ENCODE results near the gene ADARB1.
A peak's percentile ranks its signal among the peaks of the same experiment; 100 is the strongest.
"Not testable (repeated sequence)": the region's sequence is repeated elsewhere in the genome, so short reads cannot be mapped to it uniquely, and the experiment has no call there.

Gene ADARB1

DNA sequence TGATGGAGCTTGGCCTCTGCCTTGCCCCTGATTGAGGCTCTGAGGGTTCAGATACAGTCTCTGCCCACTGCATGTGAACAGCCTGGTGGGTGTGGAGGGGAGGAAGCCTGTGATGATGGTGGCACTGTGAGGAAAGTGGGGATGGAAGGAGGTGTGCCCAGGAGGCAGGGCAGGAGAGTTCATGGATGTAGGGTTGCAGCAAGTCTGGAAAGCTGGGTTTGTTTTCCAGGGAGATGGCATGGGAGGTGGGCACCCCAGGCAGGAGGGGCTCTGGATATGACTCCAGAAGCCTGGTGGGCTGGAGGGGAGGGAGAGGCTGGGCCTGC, 63.2 kb downstream of the ADARB1 start:
- DNase-seq: no peak

DNA sequence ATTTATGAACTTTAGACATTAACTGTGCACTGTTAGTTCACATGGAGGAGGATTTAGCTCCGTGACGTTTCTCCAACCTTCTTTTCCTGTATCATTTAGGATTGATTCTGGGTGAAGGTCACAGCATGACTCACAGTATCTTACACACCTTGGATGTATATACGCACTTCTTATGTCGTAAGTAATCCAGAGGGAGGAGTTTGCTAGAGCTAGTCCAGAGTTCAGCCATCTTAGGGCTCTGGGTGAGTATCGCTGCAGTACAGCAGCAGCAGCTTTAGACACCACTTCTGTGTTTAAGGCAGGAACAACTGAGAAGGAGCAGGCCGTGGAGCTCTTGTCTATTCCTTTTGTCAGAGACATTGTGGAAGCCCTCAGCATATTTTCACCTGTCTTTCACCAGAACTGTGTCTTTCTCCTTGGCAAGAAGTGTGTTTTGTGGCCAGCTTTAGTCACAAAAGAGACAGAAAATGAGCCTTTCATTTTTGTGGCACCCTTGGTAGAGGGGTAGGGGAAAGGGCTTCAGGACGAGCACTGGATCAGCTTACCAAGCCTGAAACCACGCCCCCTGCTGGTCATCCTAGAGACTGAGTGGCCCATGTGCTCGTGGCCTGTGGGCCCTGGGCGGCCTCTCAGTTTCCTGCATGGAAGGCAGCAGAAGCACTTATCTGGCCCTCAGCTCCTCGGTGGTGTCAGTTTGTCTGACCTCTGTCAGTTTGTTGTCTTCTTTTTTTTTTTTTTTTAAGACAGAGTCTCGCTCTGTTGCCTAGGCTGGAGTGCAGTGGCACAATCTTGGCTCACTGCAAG, 64.0 kb downstream of the ADARB1 start:
- peak; percentile 61 for DNase-seq

DNA sequence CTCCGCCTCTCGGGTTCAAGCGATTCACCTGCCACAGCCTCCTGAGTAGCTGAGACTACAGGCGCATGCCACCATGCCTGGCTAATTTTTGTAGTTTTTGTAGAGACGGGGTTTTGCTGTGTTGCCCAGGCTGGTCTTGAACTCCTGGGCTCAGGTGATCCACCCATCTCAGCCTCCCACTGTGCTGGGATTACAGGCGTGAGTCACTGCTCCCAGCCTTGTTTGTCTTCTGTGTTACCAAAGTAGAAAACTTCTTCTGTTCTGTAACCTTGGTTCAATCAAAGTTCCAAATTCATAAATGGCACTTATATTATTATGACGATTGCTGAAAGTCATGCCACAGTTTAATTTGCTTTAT, 64.6 kb downstream of the ADARB1 start:
- not testable (repeated sequence) for DNase-seq

DNA sequence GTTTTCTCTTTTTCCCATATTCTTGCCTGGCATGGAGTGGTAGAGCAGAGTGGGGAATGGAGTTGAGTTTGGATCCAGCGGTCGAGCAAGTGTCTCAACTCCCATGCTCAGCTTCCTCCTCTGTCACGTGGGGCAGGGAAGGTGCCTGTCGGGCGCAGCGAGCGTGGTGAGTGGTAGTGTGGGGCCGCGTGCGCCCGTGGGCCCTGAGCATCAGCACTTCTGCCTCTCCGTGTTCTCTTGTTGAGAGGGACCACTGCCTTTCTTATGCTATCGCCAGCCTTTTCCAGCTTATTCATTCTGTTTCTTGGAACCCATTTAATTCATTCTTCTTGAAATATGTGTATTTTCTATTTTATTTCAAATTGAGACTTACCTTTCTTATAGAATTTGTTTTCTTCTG, 65.1 kb downstream of the ADARB1 start:
- DNase-seq: no peak

DNA sequence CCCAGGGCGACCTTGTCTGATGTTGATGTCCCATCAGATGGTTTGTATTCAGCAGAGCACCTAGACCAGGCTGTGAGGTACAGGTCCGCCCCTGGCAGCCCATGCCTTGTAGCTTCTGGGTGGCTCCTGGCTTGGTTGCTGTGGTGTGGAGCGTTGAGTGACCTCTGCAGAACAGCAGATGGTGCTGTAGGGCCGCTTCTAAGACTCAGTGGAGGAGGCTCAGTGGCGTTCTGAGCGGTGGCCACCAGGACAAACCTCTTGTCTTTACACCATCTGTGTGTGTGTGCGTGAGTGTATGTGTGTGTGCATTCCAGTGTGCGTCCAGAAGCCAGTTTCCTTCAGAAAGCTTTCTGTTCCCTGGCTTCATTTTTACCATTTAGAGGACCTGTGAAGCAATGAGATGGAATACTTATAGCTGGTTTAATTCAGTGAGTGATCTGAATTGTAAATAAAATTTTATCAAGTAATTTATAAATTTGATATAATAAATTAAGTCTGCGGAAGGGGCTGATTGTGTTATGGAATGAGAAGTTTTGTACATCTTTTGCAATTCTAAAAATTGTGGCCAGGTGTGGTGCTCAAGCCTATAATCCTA, 66.1 kb downstream of the ADARB1 start:
- DNase-seq: peak; percentile 92

DNA sequence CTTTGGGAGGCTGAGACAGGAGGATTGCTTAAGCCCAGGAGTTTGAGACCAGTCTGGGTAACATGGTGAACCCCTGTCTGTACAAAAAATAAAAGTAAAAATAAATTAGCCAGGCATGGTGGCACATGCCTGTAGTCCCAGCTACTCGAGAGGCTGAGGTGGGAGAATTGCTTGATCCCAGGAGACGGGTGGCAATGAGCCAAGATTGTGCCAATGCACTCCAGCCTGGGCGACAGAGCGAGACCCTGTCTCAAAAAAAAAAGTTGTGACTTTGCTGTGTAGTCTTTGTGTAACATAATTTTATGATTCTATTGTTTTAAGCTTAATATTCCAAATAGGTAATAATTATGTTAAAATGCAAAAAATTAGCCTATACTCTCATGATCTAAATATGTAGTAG, 66.6 kb downstream of the ADARB1 start:
- DNase-seq: not testable (repeated sequence)

DNA sequence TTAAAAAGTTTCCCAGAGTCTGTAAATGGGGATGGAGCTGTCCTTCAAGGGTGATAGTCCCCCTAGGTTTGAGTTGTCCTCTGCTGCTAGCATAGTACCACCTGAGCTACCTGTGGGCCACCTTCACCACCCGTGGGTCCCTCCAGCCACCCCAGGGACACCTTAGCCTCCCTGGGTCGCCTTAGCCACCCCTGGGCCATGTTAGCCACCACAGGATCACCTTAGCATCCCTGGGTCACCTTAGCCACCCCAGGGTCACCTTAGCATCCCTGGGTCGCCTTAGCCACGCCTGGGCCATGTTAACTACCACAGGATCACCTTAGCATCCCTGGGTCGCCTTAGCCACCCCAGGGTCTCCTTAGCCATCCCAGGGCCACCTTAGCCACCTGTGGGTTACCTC, 67.1 kb downstream of the ADARB1 start:
- DNase-seq: no peak

DNA sequence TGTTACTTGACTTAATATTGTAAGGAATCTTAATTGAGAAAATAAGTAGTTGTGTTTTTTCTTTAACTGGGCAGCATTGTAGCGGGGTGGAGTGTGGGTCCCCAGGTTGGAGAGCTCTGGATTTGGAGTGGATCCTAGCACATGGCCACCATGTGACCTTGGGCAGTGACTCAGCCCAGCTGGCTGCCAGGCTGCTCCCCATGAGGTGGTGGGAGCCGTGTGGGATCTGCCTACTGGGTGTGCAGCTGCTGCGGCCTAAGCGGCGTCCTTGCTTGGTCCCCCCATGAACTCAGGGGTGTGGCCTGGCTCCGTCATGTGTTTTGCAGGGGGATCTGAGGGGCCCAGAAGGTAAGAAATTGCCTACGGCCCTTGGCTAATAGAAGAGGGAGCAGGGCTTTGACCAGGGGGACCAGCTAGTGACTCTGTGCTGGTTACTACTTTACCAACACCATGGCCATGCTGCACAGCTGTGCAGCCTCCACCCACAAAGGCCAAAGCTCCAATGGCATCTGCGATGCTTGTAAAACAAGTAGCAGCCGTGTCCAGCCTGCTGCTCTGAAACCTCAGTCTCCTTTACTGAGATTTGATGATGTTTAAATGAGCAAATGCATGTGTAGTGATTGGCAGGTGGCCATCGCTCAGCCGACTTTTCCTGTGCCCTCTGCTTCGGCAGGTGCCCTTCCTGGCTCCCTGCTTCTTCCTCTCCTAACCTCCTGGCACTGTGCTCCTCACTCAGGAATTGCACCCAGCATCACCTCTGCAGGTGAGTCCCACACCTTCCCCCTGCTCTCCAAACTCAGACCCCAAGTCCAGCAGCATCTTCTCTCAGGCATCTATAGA, 68.3 kb downstream of the ADARB1 start:
- peak; percentile 71 for DNase-seq

DNA sequence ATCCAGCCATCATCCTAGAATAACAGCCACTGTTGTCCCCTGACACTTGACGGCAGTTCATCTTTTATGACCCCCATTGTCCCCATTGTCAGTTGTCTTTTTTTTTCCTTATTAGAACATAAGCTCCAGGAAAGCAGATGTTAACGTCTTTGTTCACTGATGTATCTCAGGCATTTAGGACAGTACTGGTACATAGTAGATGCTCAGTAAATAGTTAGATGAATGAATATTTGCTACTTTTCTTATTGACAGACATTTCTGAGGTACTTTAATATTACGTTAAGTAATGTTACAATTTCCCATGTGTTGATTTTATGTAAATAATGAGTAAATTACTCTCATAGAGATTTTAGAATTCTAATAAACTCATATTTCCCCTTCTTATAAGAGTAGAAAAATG, 69.5 kb downstream of the ADARB1 start:
- no peak for DNase-seq

DNA sequence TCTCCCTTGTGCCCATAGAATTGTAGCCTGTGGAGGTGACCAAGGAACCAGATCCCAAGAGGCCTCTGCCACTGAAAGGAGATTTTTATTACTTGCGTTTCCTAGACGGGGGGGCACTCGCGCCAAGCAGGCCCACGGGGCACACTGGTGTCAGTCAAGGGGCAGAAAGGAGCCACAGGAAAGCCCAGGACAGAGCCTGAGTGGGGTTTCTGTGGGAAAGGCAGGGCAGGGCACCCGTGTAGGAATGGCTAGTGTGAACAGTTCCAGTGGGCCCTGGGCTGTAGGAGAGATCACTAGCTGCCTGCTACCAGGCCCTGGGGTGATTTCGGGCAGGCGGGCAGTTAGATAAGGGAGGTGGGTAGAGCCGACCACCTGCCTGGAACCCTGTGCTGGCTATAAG, 70.8 kb downstream of the ADARB1 start:
- DNase-seq: no peak

DNA sequence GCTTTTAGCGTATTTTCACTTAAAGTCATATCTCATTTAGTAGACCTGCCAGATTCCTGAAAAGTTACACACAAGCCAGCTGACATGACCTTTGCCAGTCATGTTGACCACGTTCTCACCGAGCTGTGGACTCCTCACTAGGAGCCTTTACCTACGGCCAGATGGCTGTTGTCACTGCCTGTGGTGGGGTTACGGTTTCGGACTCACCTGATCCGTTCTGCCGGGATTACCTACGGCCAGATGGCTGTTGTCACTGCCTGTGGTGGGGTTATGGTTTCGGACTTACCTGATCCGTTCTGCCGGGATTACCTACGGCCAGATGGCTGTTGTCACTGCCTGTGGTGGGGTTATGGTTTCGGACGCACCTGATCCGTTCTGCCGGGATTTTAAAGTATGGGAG, 71.5 kb downstream of the ADARB1 start:
- not testable (repeated sequence) for DNase-seq

DNA sequence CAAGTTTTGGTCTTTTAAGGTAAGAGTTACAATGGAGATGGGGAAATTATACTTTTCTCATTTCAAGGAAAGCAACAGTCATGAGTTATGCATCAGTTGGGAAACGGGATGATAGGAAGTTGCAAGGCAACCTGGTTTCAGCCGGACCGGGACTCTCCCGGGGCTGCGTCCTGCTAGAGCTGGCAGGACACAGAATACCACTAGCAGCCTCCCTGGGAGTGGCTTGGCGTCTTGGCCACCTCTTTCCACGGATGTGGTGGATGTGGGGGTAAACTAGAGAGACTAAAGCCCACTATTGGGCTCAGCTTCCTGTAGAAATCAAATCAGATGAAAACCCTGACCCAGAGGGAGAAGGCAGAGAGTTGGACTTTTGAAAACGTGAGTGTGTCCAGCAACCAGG, 71.9 kb downstream of the ADARB1 start:
- DNase-seq: no peak

DNA sequence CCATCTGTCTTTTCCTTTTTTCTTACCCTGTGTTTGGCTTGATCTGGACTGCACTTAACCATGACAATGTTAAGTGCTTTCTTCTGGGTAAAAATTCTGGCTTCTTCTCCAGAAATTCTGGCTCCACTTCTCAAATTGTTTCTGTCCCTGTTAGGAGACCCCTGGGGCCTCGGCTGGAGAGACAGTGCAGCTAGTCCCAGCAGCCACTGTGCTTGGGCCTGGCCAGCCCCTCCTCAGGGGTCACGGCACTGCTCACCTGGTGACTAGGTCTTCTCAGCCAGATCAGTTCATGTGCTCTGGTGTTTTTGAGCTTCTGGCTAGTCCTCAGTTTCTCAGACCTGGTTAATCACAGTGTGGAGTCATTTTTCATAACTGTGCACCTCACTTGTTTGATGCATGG, 72.4 kb downstream of the ADARB1 start:
- no peak for DNase-seq

DNA sequence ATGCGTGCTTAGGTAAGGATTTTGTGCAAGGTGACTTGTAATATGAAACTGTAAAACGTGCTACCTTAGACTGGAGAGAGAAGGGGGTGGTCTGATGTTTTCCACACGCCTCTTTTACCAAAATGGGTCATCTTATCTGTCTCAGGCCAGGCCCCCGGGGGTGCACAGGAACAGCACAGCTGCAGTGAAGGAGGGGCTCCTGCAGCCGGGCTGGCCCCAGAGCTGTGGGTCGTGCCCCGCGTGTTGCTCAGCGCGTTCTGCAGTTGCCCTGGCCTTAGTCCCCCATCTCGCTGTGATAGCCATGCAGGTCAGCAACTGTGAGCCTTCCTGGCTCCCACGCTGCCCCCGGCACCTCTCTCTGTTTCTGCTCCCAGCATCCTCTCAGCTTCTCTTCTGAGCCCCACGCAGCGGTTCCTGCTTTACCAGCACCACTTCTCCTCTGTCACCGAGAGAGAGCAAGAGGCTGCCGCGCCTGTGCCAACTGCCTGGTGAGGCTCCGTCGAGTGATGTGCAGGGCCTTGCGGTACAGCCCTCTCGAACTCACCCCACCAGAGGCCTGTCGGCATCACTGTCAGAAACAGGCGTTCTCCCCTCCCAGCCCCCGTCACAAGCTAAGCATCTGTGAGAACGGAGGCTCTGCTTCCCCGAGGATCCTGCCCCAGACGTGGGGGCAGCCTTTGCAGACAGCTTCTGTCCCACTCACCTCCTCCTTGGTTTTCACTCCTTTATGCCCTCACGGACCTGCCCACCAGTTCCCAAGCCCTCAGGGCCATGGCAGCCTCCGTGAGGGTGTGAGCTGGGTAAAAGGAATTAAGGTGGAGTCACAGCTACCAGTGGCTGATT, 73.3 kb downstream of the ADARB1 start:
- no peak for DNase-seq

DNA sequence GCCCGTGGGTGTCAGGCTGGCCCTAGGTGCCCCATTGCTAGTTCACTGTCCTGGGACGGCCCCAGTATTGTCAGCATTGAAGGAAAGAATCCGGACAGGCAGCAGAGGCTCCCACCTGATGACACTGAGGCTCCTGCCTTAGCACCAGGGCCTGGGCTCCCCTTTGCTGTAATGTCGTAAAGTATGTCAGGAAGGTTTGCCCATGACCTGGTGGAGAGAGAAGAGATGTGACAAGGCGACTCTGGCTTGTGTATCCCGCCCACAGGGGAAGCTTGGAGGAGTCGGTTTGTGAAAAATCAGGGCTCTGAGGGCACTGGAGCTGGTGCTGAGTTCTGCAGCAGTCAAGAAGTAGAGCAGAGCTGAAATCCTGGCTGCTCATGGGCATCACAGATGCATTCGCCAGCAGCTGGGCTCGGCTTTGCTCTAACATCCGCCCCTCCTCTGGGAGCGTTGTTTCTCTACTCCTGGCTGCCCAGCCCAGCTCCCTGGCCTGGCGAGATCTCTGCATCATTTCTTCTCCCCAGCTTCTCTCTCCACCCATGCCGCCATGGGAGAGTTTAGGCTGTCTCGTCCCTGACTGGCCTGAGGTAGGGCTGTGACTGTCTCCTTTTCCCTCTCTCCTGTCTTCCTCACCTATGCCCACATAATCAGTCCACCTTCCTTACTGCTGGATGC, 74.1 kb downstream of the ADARB1 start:
- no peak for DNase-seq

DNA sequence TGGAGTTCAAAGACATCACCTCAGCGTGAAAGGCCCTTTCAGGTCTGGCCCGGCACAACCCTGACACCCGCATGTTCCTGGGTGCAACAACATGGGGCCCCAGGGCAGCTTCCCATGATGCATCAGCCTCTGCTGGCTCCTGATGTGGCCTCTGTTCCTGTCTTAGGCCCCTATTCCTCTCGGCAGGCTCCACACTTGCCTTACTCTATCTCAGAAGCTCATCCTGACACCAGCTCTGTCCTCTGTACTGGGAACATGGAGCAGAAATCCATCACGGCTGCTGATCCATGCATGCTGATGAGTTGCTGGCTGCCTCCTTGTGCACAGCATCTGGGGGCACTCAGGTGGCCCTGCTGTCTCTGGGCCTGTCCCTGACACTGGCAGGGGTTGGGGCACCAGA, 74.6 kb downstream of the ADARB1 start:
- no peak for DNase-seq

DNA sequence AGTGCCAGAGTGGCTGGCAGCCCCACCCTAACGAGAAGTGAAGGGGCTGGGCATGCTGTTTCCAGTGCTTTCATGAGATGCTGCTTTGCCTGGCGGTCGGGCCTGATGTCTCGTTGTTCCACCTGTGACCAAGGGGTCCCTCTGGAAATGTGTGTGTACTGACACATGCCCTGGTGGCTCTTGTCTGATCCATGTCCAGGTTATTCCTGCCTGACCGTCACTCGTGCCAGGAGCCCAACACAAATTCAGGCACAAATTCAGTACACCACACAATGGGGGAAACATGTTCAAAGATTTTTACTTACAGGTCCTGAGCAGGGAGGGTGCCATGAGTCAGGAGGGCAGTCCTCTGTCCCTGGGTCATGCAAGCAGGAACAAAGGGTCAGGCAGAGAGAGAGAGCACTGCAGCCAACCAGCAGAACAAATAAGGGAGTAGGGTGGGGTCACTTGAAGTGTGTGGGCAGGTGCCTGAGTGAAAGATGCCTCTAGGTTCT, 76.3 kb downstream of the ADARB1 start:
- DNase-seq: no peak

DNA sequence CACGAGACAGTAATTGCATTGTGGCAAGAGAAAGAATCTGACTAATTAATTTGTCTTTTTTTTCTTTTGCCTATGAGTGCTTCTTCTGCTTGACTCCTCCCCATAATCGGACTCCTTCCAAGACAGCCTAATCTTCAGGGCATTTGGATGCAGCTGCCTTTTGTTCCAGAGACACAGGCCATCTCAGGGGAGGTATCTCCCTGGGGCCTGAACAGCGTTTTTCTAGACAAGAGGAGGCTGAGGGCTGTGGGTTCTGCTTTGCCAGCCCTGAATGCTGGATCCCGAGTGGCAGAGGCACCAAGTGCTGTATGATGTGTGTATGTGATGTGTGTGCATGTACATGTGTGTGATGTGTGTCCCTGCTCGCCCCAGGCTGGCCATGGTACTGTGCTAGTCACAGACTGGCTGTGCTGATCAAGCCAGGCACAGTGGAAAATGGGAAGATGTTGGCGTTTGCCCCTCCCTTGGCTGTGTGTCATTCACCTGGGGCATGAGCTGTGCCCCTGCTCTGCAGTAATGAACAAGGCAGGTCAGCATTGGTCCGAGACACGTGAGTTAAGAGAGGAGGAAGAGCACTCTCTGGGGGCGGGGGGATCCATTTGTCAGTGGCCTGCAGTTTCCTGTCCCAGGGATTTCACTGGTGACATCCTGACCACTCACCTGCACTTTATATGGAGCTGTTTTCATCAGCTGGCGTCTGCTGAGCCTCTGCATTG, 77.2 kb downstream of the ADARB1 start:
- no peak for DNase-seq

DNA sequence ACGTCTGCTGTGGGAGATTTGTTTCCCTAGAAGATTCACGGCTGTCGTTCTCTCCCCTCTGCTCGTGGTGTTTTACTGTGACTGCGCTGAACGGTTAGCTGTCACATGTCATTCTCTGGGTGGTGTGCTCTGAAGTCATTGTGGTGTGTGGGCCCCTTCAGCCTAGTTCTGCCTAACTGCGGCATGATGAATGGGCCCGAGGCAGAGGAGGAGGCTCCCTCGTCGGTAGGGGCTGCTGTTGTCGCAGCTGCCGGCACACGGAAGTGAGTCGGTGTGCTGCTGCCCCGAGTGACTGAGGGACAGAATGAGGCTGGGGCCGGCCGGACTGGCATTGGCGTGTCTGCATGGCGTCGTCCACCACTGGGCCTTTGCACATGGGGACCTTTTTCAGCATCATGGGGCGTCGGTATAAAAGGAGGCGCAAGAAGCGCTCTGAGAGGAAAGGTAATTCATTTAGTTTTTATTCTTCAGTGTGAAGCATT, 77.9 kb downstream of the ADARB1 start:
- DNase-seq: peak; percentile 49

DNA sequence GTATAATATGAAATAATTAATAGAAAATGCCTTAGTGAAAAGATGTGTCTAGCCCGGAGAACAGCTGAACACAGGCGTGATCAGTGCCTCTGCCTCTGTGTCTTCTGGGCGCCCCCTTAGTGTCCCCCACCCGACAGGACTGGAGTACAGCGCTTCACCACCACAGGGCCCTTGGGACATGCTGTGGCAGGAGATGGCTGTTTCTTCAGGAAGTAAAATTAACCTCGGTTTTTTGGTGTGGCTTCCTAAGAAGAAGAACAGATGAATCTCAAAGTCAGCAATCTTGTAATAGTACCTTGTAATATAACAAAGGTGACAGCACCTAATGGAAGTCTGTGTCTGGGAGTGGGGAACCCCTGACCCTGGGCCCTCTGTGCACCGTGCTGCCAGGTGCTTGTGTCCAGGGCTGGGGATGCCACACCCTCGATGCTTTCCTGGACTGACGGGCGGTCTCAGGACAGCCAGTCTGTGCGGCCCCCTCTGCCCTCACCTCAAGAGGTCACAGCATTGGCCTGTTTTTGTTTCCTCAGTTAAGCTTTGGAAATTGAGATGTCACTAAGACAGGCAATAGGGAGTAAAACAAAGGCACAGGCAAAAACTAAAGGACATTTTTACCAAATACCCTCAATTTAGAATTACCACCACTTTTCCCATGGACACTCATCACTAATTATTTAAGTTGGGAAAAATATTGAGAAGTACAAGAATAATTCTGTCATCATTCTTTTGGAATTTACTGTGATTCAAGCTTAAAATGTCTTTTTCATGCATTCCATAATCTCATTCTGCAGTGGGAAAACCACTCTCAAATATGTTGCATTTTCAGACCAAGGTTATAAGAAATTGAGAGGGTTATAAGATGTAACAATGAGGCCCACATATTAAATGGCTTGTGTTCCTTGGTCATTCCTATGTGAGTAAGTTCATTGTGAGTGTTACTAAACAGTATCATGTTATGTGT, 79.3 kb downstream of the ADARB1 start:
- DNase-seq: peak; percentile 77
